ENCODE measurements around the gene TRPM2.

- no peak for TF ChIP-seq POLR2A (IDR thresholded peaks at IDR 0.05)
- TF ChIP-seq, protein P1, sequence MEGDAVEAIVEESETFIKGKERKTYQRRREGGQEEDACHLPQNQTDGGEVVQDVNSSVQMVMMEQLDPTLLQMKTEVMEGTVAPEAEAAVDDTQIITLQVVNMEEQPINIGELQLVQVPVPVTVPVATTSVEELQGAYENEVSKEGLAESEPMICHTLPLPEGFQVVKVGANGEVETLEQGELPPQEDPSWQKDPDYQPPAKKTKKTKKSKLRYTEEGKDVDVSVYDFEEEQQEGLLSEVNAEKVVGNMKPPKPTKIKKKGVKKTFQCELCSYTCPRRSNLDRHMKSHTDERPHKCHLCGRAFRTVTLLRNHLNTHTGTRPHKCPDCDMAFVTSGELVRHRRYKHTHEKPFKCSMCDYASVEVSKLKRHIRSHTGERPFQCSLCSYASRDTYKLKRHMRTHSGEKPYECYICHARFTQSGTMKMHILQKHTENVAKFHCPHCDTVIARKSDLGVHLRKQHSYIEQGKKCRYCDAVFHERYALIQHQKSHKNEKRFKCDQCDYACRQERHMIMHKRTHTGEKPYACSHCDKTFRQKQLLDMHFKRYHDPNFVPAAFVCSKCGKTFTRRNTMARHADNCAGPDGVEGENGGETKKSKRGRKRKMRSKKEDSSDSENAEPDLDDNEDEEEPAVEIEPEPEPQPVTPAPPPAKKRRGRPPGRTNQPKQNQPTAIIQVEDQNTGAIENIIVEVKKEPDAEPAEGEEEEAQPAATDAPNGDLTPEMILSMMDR (IDR thresholded peaks at IDR 0.05): no peak
These were observed 29.1 kb downstream of the TRPM2 start for GRCh38 chr21:44382536-44382935.
